HCEC 1CT (cell line): ENCODE results near the gene SPIRE2.

Experiments used
- DNase-seq: peaks from one replicate; pipeline ENCODE4 v3.0.0-alpha.2; 2017

The SPIRE2 gene

GRCh38 chr16:89837014-89837546, 8.8 kb downstream of the SPIRE2 start:
- no peak for DNase-seq

- no peak for DNase-seq
Observed at GRCh38 chr16:89841275-89841674, 13.0 kb downstream of the SPIRE2 start.

GRCh38 chr16:89842471-89843408, 14.5 kb downstream of the SPIRE2 start:
- peak; percentile 56 for DNase-seq

- no peak for DNase-seq
Observed at GRCh38 chr16:89843409-89844350, 15.4 kb downstream of the SPIRE2 start.

GRCh38 chr16:89844739-89845339, 16.6 kb downstream of the SPIRE2 start:
- DNase-seq = no peak

GRCh38 chr16:89845417-89845816, 17.1 kb downstream of the SPIRE2 start:
- no peak for DNase-seq

GRCh38 chr16:89847051-89847939, 19.0 kb downstream of the SPIRE2 start:
- no peak for DNase-seq

- DNase-seq = no peak
Observed at GRCh38 chr16:89847940-89848297, 19.6 kb downstream of the SPIRE2 start.

- DNase-seq = no peak
Observed at GRCh38 chr16:89848974-89849373, 20.7 kb downstream of the SPIRE2 start.

- DNase-seq = no peak
Observed at GRCh38 chr16:89853306-89853993, 25.2 kb downstream of the SPIRE2 start.

GRCh38 chr16:89855301-89855945, 27.1 kb downstream of the SPIRE2 start:
- DNase-seq = no peak

- DNase-seq = no peak
Observed at GRCh38 chr16:89855986-89856385, 27.7 kb downstream of the SPIRE2 start.

- no peak for DNase-seq
Observed at GRCh38 chr16:89858973-89859614, 30.8 kb downstream of the SPIRE2 start.

GRCh38 chr16:89859615-89860007, 31.3 kb downstream of the SPIRE2 start:
- DNase-seq = no peak

GRCh38 chr16:89860747-89861304, 32.6 kb downstream of the SPIRE2 start:
- DNase-seq = peak; percentile 32

- no peak for DNase-seq
Observed at GRCh38 chr16:89861648-89862047, 33.4 kb downstream of the SPIRE2 start.

- DNase-seq = no peak
Observed at GRCh38 chr16:89862732-89863131, 34.5 kb downstream of the SPIRE2 start.

GRCh38 chr16:89863741-89864526, 35.7 kb downstream of the SPIRE2 start:
- no peak for DNase-seq

GRCh38 chr16:89864527-89864820, 36.2 kb downstream of the SPIRE2 start:
- DNase-seq = no peak
